GM12865 (cell line): ENCODE results near the gene TOPBP1.

Experiments
- DNase-seq: peaks from one replicate; pipeline ENCODE4 v3.0.0; 2010; ENCODE audit warnings: low read depth
- H3K4me3 ChIP-seq: 2 replicates; pipeline ENCODE4 v1.5.1; 2011; ENCODE audit warnings: mild to moderate bottlenecking, low read depth, low read length, control low read depth
- TF ChIP-seq, protein P1 (sequence below): IDR thresholded peaks from 2 replicates; pipeline ENCODE4 v1.5.1; 2011; ENCODE audit warnings: low read length, control low read depth, low read depth, inconsistent platforms; ENCODE audit not compliant: insufficient read depth; ENCODE audit errors: missing control alignments

Gene TOPBP1

GRCh38 chr3:133641254-133641653 lies 20.5 kb downstream of the TOPBP1 start:
- H3K4me3 ChIP-seq = no peak overlapping the region
- TF ChIP-seq, protein P1, sequence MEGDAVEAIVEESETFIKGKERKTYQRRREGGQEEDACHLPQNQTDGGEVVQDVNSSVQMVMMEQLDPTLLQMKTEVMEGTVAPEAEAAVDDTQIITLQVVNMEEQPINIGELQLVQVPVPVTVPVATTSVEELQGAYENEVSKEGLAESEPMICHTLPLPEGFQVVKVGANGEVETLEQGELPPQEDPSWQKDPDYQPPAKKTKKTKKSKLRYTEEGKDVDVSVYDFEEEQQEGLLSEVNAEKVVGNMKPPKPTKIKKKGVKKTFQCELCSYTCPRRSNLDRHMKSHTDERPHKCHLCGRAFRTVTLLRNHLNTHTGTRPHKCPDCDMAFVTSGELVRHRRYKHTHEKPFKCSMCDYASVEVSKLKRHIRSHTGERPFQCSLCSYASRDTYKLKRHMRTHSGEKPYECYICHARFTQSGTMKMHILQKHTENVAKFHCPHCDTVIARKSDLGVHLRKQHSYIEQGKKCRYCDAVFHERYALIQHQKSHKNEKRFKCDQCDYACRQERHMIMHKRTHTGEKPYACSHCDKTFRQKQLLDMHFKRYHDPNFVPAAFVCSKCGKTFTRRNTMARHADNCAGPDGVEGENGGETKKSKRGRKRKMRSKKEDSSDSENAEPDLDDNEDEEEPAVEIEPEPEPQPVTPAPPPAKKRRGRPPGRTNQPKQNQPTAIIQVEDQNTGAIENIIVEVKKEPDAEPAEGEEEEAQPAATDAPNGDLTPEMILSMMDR = no peak
- DNase-seq = no peak

- DNase-seq = no peak
- no peak overlapping the region for H3K4me3 ChIP-seq
- TF ChIP-seq, protein P1 = no peak
These were observed 28.3 kb downstream of the TOPBP1 start for GRCh38 chr3:133633439-133633838.

GRCh38 chr3:133629146-133629545 lies 32.6 kb downstream of the TOPBP1 start:
- TF ChIP-seq, protein P1 = no peak
- DNase-seq = no peak

DNA sequence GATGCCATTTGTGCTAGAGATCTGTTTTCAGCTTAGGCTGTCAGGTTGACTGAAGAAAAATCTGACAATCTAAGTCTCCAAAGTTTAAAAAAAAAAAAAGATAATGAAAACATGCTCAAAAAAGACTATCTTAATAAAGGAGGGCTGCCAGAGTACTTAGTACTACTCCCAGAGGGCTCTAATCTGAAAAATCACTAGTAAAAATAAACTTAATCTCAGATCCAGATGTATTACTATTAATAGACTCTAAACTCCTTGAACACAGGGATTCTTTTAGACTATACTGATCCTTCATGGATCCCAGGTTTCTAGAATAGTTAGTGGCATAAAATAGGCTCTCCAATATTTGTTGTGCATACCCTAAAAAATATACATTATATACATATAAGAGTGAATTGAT lies 34.0 kb downstream of the TOPBP1 start:
- no peak overlapping the region for H3K4me3 ChIP-seq
- TF ChIP-seq, protein P1 = no peak
- DNase-seq = no peak

More at GRCh38 chr3:133629146-133629545, 32.6 kb downstream of the TOPBP1 start:
- H3K4me3 ChIP-seq = no peak overlapping the region

DNA sequence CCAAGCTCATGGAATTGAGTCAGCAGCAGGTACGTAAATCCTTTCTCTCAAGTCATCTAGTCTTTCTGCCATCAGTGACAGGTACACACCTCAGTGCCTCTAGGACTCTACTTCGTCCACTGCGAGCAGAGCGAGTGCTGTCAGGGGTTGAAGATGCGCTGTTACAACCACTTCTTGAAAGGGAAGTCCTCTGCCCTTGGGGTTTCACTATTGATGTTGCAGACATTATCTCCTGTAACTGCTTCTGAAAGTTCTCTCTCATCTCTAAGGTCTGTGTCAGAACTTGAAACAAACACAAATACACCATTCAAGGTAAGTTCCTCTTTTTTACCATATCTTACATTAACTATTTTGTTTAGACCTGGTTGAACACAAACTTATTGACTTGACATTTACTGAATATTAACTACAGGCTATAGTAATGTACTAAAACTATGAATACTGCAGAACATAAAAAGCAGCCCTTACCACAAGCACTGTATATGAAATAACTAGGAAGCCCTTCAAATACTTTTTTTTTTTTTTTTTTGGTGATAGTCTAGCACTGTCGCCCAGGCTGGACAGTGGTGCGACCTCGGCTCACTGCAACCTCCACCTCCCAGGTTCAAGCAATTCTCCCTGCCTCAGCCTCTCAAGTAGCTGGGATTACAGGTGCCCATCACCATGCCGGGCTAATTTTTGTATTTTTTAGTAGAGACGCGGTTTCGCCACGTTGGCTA lies 41.5 kb downstream of the TOPBP1 start:
- TF ChIP-seq, protein P1 = no peak
- DNase-seq = peak; percentile 94
- no peak overlapping the region for H3K4me3 ChIP-seq

- H3K4me3 ChIP-seq = no peak overlapping the region
- no peak for DNase-seq
- TF ChIP-seq, protein P1 = no peak
These were observed 50.2 kb downstream of the TOPBP1 start for GRCh38 chr3:133611534-133611933.

- DNase-seq = no peak
- no peak overlapping the region for H3K4me3 ChIP-seq
- TF ChIP-seq, protein P1 = no peak
These were observed 51.7 kb downstream of the TOPBP1 start for GRCh38 chr3:133610031-133610430.
